Measurements from ENCODE around the gene GPR132.

DNA sequence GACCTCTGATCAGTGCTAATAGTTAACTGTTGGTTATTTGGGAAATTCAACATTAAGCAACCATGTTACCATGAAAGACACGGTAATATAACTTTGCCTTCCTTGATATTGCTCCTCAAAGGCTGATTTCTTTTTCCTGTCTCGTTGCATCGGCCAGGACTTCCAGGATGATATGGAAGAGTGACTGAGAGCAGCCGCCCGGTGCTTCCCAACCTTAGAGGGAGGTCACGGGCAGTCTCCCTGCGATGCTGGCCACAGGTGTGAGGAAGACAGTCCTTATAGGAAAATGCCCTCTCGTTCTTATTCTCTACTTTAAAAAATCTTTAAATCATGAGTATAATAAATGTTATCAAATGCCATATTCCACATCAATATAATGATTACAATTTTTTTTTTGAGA lies 33.1 kb upstream of the GPR132 start:
- TF ChIP-seq POLR2A (IDR thresholded peaks at IDR 0.05) (no peak), POLR2AphosphoS5 (IDR thresholded peaks at IDR 0.05) (no peak), EP300 (IDR thresholded peaks at IDR 0.05; ENCODE audit: low read depth) (no peak)
- TF ChIP-seq, protein P1, sequence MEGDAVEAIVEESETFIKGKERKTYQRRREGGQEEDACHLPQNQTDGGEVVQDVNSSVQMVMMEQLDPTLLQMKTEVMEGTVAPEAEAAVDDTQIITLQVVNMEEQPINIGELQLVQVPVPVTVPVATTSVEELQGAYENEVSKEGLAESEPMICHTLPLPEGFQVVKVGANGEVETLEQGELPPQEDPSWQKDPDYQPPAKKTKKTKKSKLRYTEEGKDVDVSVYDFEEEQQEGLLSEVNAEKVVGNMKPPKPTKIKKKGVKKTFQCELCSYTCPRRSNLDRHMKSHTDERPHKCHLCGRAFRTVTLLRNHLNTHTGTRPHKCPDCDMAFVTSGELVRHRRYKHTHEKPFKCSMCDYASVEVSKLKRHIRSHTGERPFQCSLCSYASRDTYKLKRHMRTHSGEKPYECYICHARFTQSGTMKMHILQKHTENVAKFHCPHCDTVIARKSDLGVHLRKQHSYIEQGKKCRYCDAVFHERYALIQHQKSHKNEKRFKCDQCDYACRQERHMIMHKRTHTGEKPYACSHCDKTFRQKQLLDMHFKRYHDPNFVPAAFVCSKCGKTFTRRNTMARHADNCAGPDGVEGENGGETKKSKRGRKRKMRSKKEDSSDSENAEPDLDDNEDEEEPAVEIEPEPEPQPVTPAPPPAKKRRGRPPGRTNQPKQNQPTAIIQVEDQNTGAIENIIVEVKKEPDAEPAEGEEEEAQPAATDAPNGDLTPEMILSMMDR (IDR thresholded peaks at IDR 0.05): no peak
